Measurements from ENCODE around the gene RELL2. TPM values are rescaled to one million over a fixed set of nuclear protein-coding genes. Genes with fewer than 3 reads are reported as not detected.

RELL2 gene
- total RNA-seq, 1 experiment from 2014 or later, result 2.8 TPM

- peak; percentile 93 for DNase-seq (ENCODE audit: low read depth)
Observed at GRCh38 chr5:141618804-141619554, 17.8 kb upstream of the RELL2 start, which contains the start of gene DIAPH1. DIAPH1 (minus strand) TSS chr5:141619000; CDS start chr5:141618914, 86 bp downstream.

DNA sequence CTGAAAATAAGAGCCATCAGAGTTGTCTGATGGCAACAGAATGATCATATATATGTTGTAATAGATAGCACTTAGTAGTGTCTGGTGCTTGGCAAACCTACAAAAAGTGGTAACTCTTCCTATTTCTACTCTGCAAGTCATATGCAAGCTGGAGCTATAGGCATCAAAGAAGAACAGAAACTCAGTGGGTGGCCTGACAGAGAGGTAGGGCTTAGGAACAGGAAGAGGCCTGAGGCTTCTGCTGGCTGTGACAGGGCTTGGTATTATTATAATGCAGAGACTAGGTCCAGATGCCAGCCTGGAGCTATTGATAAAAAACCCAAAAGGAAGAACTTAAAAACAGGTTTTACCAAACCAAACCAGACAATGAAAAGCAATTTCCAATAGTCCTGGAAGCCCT lies 13.6 kb upstream of the RELL2 start:
- no peak for DNase-seq (ENCODE audit: low read depth)

DNA sequence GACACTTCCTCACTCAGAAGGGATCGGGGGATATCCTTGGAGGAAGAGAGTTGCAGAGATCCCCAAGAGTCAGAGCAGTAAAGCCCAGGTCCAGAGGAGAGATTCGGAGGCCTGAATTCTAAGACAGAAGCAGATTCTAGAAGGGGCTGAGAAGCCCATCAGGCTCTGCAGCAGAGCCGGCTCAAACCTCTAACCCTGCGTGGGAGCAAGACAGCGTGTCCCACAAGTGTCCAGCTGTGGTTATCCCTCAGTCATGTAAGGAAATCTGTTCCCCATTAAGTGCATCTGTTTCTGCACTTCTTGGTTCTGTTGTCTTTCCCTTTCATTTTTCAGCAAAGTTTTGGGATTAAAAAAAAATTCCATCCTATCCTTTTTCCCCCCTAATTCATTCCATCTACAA lies 13.2 kb upstream of the RELL2 start:
- no peak for DNase-seq (ENCODE audit: low read depth)

DNA sequence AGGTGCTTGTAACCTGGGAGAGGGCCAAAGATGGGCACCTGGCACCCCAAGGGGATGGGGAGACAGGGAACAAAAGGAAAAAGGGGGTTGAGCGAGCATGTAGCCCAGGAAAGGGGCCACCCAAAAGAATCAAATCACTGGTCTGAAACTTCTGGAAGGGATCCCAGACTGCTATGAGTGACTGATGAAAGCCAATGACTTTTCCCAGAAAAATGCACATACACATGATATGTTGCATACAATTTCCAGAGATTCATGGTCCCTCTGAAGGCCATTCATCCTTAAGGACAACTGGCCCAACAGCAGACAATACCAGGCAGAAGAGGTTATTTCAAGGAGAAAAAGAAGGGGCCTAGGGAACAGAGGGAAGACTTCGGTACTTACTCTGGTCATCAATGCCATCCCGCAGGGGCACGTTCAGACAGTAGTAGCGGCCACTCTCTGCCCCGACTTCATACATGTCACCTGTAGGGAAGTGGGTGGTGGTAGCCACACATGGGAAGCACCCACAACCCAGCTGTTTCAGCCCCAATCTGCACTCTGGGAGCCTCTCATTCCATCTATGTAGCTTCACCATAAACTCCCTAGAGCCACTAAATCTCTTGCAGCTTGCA lies 8.5 kb upstream of the RELL2 start:
- no peak for DNase-seq (ENCODE audit: low read depth)

DNA sequence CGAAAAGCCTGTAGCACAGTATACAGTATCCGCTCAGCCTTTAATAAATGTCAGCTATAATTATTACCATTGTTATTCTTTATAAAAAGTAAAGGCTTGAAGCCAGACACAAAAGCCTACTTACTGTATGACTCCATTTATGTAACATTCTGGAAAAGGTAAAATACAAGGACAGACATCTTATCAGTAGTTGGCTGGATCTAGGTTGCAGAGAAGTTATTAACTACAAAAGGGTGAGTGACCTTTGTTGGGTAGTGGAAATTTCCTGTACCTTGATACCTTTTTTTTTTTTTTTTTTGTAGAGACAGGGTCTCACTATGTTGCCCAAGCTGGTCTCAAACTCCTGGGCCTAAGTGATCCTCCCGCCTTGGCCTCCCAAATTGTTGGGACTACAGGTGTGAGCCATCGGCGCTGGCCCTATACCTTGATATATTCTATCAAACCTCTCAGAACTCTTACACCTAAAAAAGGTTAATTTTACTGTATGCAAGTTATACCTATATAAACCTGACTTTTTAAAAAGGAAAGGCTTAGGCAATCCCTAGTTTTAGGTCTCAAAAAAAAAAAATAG lies 6.1 kb upstream of the RELL2 start:
- DNase-seq (ENCODE audit: low read depth), result no peak

GRCh38 chr5:141632650-141633049 lies 4.1 kb upstream of the RELL2 start:
- DNase-seq (ENCODE audit: low read depth), result no peak

GRCh38 chr5:141633871-141634561 lies 2.8 kb upstream of the RELL2 start:
- no peak for DNase-seq (ENCODE audit: low read depth)

GRCh38 chr5:141634720-141635119 lies 2.1 kb upstream of the RELL2 start:
- DNase-seq (ENCODE audit: low read depth), result no peak

DNA sequence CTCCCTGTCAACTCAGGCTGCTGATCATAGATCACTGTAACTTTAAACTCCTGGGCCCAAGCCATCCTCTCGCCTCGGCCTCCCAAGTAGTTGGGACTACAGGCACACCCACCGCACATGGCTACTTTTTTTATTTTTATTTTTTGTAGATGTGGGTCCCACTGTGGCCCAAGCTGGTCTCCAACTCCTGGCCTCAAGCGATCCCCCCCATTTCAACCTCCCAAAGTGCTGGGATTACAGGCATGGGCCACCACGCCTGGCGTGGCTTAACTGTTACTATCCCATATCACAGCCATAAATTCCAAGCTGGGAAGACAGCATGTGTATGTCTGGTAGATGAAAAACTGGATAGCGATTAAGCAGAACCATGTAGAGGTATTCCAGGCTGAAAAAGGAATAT lies 1.2 kb upstream of the RELL2 start:
- no peak for DNase-seq (ENCODE audit: low read depth)

- DNase-seq (ENCODE audit: low read depth), result no peak
Observed at GRCh38 chr5:141636106-141636412, 738 bp upstream of the RELL2 start.

GRCh38 chr5:141637123-141637766 lies 448 bp downstream of the RELL2 start:
- no peak for DNase-seq (ENCODE audit: low read depth)

- DNase-seq (ENCODE audit: low read depth), result peak; percentile 42
Observed at GRCh38 chr5:141637767-141638419, 1.1 kb downstream of the RELL2 start.

GRCh38 chr5:141638771-141639170 lies 2.0 kb downstream of the RELL2 start:
- no peak for DNase-seq (ENCODE audit: low read depth)

- no peak for DNase-seq (ENCODE audit: low read depth)
Observed at GRCh38 chr5:141639357-141640050, 2.7 kb downstream of the RELL2 start.

DNA sequence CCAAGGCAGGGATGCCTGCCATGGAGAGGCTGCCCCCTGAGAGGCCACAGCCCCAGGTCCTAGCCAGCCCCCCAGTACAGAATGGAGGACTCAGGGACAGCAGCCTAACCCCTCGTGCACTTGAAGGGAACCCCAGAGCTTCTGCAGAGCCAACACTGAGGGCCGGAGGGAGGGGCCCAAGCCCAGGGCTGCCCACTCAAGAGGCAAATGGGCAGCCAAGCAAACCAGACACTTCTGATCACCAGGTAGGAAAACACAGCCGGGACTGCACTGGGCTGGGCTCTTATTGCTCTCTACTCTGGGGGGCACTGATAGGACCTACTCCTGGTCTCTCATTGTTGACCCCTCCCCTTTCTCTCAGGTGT lies 3.2 kb downstream of the RELL2 start:
- DNase-seq (ENCODE audit: low read depth), result no peak

- no peak for DNase-seq (ENCODE audit: low read depth)
Observed at GRCh38 chr5:141640698-141641097, 3.9 kb downstream of the RELL2 start.

DNA sequence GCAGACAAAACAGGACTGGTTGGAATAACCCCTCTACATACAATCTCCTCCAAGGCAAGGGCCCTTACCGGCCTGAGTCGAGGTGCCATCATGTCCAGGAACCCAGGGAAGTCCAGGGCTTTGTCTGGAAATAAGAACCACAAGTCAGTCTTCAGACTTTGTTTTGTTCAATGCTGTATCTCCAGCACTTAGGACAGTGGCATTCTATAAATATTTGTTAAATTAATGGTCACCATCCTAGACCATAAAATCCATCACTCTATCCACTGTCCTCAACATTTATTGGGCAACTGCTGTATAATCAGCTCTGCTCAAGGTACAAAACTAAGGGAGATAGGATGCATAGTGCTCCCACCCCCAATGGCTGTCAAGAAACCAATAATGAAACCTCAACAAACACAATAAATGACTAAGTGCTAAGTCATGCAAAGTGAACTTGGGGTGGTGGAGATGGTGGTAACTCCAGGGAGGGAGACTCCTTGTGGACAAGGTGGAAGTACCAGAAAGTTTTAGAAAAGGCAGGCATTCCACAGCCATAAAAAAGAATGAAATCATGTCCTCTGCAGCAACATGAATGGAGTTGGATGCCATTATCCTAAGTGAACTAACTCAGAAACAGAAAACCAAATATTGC lies 5.0 kb downstream of the RELL2 start:
- peak; percentile 56 for DNase-seq (ENCODE audit: low read depth)

DNA sequence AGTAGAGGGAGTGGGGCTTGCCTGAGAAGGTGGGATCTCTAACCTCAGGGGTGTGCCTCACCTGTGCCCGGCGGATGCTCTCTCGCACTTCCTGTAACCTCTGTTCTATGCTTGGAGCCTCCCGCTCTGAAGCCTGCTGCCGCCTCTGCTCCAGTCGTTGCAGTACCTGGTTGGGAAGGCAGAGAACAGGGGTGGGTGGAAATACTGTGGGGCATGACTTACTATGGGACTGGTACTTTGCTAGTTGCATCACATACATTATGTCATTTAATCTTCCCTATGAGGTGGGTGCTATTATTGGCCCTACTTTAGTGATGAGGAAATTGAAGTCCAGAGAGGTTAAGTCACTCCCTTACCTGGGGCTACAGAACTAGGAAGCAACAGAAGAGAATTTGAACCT lies 9.2 kb downstream of the RELL2 start:
- DNase-seq (ENCODE audit: low read depth), result no peak

DNA sequence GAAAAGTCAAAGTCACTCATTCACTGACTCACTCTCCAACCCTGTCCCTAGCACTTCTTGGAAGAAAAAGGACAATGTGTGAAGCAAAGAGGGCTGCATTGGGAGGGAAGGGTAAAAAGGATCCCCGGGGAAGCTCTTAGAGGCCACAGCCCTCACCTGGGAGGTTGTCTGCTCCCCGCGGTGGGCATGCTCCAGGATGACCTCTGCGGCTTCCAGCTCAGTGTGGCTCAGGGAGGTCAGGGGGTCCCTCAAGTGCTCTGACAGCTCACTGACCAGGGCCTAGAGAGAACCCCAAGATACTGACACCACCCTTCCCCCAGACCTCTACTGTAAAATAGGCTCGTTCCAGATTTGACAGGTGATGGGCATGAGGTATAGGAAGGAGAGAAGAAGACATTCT lies 10.4 kb downstream of the RELL2 start:
- DNase-seq (ENCODE audit: low read depth), result no peak

GRCh38 chr5:141647851-141648250 lies 11.1 kb downstream of the RELL2 start:
- DNase-seq (ENCODE audit: low read depth), result no peak

Measured in RPMI7951 (cell line).